H1 (cell line): ENCODE measurements around the gene ZNF213. TPM values are rescaled to one million over a fixed set of nuclear protein-coding genes. Genes with fewer than 3 reads are reported as not detected.

Source experiments
- CHD1 ChIP-seq: IDR thresholded peaks from 2 replicates; pipeline ENCODE4 v1.6.1; 2012; ENCODE audit warnings: low read depth, low read length, improper control_type of control experiment
- CTBP2 ChIP-seq: IDR thresholded peaks from 2 replicates; pipeline ENCODE4 v1.7.0; 2011; ENCODE audit warnings: borderline replicate concordance, mild to moderate bottlenecking, moderate library complexity, mixed read lengths, low read length; ENCODE audit not compliant: insufficient read depth, insufficient read length
- HDAC2 ChIP-seq, 2 experiments: fragments of 300-600 bp in 1 of 2; sonication (generic) in 1 of 2; IDR thresholded peaks; 2 replicates each; pipeline ENCODE4 v1.6.1; 2011 to 2012; ENCODE audit warnings: low read depth in 2 of 2, low read length in 2 of 2, mild to moderate bottlenecking in 2 of 2, moderate library complexity in 2 of 2, borderline replicate concordance in 1 of 2, inconsistent platforms in 1 of 2
- PHF8 ChIP-seq: fragments of 200-600 bp; sonication (generic); conservative IDR thresholded peaks from 2 replicates; pipeline ENCODE4 v1.7.1; 2012; ENCODE audit warnings: low read depth, mild to moderate bottlenecking, inconsistent platforms, low read length, moderate library complexity
- SAP30 ChIP-seq: fragments of 300-600 bp; sonication (generic); IDR thresholded peaks from 2 replicates; pipeline ENCODE4 v1.7.1; 2012; ENCODE audit warnings: low read length, moderate library complexity, mild to moderate bottlenecking, inconsistent platforms; ENCODE audit not compliant: insufficient read depth, insufficient replicate concordance
- SIX5 ChIP-seq: IDR thresholded peaks from 2 replicates; pipeline ENCODE4 v1.6.1; 2011; ENCODE audit warnings: mild to moderate bottlenecking, low read depth, low read length
- TCF12 ChIP-seq: IDR thresholded peaks from 2 replicates; pipeline ENCODE4 v1.6.1; 2011; ENCODE audit warnings: low read depth, mild to moderate bottlenecking, low read length
- polyA plus RNA-seq, 7 experiments: library from polyadenylated mRNA; depleted of rRNA in 3 of 7; stranded (reverse) in 5 of 7; unstranded in 2 of 7; fragments of >200 nt in 5 of 7; fragments of 200-250 nt in 2 of 7; gene quantifications; 1 replicate in 5 of 7; 2 replicates in 1 of 7; 4 replicates in 1 of 7; pipeline versions ENCODE4 v1.2.1 to v1.2.3, GENCODE V29; 2011 to 2013; ENCODE audit warnings: missing spikeins in 2 of 7, mixed read lengths in 2 of 7
- total RNA-seq: library from RNA; stranded (reverse); fragmentation: NEBNext Ultra II Directional; extraction: Animal tissue kit (Norgen Biotek cat#: 25700); gene quantifications from 2 replicates; pipeline ENCODE4 v1.2.1, GENCODE V29; 2021

The ZNF213 gene
- total and polyA plus RNA-seq, 2 of the 8 experiments (the other 6 are each of a cell fraction or from before 2014, with no cell fraction given), result 1.6 to 6.9 TPM

DNA sequence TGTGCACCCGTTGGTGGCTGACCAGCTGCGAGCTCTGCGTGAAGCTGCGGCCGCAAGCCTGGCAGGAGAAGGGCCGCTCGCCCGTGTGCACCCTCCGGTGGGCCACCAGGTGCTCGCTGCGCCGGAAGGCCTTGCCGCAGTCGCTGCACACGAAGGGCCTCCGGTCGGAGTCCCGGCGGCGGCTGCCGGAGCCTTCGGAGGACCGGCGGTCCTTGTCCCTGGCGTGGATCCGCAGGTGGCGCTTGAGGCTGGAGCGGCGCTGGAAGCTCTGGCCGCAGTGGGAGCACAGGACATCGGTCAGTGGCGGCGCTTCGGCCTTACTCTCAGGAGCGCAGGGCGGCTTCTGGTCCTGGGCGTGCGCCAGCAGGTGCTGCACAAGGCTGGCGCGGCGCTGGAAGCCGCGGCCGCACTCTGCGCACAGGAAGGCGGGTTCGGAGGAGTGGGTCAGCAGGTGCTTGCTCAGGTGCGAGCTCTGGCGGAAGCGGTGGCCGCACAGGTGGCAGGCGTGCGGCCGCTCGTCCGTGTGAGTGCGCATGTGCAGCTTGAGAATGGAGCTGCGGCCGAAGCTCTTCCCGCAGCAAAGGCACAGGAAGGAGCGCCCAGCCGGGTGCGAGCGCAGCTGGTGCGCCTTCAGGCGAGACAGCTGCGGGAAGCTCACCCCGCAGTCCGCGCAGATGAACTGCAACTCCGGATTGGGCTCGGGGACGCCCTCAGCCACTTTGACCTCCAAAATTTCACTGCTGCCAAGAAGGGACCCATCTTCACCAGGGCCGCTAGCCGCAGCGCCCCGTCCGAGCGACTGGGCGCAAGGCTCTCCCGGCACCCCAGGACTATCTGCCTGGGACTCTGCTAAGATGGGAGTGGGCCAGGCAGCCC, 44.9 kb upstream of the ZNF213 start (continued):
- TF ChIP-seq HDAC2 (IDR thresholded peaks at IDR 0.05; ENCODE audit: borderline replicate concordance in 1 of 2, low read depth in 2 of 2, low read length in 2 of 2) (no peak), CHD1 (no peak), CTBP2 (no peak), TCF12 (no peak), PHF8 (no peak), SIX5 (no peak), SAP30 (no peak)
